Raji (cell line): Measurements from ENCODE around the gene PPARGC1A.

ENCODE experiments used
- POLR2A ChIP-seq: IDR thresholded peaks from 2 replicates; pipeline ENCODE4 v1.6.1; 2011; ENCODE audit warnings: low read depth, low read length, control low read depth; ENCODE audit not compliant: insufficient read depth

PPARGC1A gene

DNA sequence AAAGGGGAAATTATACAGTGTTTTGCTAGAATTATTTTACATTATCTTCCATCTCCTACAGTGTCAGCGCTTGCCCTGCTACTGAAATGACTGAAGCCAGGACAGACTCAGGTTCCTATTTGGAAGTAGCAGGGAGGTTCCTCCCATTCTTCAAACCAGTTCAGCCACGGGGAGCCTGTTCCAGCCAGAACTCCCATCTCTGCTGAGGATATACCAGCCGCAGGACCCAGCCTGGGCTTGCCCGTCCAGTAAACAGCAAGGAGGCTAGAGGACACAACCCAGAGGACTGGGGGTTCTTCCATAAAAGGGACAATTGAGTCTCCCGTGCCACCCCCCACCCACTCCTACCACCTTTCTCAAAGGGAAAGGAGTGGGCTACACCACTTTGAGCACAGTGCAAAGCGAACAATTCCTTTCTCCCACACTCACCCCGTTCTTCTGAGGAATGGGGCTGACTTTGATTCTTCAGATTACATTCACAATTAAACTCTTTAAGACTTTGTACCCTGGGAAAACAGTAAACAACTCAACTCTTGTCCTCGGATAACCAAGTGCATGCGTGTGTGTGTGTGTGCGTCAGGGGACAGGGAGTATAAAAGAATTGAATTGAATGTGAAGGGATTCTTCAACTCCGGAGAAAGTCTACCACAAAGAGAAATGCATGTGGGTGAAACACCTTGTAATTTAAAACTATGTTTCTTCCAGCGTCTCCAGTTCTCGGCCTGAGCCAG, 31.0 kb upstream of the PPARGC1A start:
- no peak for TF ChIP-seq POLR2A

DNA sequence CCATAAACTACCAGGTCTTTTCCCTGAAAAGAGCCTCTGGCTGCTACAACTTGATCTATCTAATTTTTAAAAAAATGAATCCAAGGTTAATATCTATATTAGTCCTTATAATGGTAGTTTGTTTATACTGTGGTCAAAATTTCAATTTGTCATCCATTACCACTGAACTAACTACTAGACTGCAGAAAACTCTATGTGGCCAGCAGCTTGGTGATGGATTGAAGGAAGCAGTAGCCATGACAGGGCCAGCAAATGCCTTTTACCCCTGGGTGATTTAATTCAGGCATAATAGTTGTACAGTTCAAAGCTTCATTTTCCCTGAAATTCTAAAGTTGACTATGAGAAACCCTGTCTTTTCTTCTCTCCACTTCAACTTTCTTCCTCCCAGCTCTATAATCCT, 30.4 kb upstream of the PPARGC1A start:
- TF ChIP-seq POLR2A: no peak

DNA sequence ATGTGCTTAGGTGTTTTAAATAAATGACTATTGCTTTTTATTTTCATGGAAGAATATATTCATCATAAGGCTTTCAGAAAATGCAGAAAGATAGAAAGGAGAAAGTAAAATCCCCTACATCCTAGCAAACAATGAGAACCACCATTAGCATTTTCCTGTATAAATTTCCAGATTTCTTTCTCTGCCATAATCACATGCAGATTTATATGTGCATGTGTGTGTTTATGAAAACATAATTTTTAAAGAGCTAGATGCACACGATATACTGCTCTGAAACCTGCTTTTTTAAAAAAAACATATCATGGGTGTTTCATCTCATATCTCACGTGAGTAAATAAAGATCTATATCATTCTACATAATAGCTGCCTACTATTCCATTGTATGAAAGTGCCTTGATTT, 26.4 kb upstream of the PPARGC1A start:
- TF ChIP-seq POLR2A: no peak

DNA sequence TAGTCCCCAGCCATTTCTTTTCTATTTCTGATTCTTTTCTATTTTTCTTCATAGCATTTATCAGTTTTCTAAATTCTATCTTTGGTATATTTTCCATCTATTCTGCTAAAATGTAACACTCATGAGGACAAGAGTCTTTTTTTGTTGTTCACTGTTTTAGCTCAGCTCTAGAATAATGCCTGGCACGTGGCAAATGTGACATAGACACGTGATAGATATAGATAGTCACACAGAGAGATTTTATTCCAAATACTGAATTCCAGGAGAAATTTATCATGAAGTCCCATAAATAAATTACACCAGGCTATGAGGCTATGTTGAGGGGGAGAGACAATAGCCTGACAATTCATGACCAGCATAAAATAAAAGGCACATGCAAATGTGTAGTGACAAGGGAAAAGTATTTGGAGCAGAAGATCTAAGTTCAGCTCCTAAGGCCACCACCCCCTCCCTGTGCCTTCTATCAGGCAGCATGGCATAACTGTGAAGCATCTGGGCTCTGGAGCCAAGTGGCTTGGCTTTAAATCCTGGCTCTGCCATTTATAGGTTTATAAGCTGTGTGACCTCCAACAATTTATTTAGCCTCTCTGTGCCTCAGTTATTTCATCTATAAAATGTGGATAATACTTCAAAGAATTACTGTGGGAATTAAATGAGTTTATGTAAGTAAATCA, 25.7 kb upstream of the PPARGC1A start:
- no peak for TF ChIP-seq POLR2A

DNA sequence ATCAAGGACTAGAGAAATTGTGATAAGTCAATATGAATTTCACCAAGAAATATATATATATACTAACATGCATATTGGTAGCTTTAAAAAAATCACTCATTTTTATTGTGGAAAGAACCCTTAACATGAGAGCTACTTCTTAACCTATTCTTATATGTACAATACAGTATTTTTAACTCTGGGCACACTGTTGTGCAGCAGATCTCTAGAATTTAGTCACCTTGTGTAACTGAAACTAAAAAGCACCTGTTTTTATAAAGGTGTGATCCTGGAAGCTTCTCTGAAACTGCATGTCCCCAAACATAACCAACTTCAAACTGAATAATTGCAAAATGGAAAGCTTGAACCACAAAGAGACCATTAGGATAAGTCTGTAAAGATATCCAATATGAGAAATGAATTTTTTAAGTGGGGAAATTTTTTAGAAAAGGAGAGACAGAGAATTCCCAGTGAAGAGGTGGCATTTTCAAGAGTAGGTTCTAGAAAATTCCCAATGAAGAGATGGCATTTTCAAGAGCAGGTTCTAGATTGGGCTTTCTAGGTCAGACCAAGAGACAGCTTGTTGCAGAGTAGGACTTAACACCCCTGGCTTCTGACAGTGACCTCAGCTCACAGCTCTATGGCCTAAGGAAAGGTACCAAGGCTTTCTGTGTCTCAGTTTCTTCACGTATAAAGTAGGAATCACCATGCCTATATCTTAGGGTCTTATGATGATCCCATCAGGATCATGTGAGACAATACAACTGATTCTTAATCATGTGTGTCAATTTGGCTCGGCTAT, 22.0 kb upstream of the PPARGC1A start:
- TF ChIP-seq POLR2A: no peak

DNA sequence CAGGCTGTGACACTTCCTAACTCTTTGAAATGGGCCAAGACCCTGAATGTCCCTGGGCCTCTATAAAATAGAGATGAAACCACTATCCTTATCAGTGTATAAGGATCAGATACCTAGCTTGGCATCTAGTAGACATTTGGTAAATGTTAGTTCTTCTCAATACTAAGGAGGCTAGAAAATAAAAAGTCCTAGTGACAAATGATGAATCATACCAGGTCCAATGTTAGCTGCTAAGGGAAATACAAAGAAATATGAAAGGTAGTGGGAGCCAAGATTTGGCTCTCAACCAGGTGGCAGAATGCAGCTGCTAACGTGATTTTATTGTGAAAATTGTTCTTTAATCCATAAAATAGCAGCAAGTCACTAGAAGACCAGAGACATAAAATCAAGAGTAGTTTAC, 19.8 kb upstream of the PPARGC1A start:
- TF ChIP-seq POLR2A: no peak

DNA sequence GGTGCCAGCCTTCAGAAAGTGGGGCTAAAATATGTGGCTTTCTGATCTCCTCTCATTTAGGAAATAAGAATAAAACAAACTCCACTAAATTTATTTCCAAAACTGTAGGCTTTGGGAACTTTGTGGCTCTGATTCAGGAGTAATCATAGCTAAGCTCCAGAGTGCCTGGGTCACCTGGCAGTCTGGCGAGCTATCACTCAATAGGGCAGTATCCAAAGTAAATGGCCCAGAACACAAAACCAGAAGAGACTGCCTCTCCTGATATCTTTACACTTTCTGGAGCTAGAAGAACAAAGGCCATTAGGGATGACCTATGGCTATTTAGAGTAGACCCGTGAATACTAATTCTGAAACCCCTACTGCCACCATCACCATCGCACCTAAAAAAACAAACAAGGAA, 17.0 kb upstream of the PPARGC1A start:
- TF ChIP-seq POLR2A: no peak

DNA sequence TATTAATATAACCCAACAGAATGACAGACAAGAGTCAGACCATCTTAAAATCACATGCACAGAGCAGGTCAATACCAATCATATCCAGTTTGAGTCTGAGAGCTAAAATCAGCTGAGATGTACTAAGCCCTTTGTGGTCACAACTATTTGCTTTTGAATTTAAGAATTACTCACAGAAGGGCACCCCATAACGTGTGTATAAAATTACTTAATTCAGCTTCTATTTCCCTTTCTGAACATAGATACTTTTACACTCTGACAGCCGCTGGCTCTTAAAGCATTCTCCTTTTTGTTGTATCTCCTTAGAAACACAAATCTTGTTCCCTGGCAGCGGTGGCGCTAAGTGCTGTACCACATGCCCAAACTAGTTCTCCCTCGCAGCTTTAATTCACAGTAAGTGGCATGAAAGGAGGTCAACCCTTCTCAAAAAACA, 14.8 kb upstream of the PPARGC1A start:
- no peak for TF ChIP-seq POLR2A

DNA sequence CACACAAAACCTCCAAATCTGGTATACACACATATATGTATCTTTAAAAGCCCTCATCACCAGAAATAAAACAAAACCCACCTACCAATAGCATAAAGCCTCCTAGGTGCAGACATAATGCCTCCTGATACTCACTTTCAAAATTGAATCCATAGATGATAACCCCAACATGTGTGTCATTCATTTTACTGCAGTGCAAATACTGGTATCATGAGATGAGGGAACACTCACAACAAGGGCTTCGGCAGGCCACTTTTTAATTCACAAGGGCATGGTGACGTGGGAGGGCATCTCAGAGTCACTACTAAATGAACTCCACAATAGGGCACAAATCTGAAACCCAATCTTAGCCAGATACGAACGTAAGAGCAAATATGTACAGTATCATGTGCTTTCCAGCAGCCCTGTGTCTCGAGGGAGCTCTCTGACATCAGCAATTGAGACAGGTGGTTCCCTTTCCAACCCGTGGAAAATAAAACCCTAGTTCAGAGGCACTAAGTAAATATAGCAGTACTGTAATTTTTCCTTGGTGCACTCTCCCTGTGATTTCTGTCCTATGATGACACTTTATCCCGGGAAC, 14.1 kb upstream of the PPARGC1A start:
- TF ChIP-seq POLR2A: no peak

DNA sequence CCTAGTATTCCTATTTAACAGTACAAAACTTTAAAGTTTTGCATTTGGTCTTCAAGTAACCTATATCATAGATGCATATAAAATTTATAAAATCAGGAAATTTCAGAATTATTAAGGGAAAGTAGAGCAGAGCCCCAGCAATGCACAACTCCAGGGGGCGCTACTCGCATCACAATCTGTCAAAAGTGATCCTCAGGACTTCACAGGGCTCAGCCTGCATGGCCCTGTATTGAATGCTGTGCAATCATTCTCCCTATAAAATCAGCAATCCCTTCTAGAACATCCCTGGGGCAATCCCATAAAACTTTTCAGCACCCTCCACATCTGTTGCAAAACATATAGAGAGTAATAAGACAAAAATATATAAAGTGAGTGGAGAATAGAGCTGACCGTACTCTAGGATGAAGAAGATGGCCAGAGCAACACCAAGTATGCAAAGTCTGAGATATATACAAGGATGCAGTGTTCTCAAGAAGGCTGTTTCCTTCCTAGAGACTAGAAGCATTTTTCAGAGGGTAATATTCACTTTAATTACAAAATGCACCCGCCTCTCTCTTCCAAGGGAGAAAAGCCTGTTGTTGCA, 12.5 kb upstream of the PPARGC1A start:
- no peak for TF ChIP-seq POLR2A

DNA sequence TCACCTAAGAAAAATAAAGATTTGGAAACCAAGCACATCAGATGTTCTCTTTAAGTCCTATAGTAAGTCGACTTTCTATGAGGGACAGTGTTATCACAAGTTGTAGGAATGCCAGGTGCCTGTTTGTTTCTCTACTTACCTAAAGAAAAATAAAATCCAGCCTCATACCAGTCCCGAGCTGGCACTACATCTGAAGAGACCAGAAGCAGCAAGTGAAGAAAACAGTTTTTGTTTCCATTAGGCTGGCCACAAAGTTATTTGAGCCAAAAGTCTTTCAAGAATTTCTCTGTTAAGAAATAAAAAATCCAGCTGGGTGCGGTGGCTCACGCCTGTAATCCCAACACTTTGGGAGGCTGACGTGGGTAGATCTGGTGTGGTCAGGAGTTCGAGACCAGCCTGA, 10.8 kb upstream of the PPARGC1A start:
- no peak for TF ChIP-seq POLR2A

DNA sequence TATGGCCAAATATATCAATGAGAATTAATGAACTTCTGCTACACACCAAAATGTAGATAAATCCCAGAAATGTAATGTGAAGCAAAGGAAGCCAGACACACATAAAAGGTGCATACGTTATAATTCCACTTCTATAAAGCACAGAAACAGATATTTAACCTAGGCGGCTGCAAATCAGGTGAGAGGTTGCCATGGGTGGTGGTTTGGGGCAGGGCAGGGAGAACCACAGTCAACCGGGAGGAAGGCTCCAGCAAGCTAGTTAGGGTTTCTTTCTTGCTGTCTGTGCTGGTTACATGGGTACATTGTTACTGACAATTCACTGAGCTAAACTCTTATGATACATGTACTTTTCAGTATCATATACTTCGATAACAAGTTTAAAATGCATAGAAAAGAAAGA, 9.7 kb upstream of the PPARGC1A start:
- no peak for TF ChIP-seq POLR2A

DNA sequence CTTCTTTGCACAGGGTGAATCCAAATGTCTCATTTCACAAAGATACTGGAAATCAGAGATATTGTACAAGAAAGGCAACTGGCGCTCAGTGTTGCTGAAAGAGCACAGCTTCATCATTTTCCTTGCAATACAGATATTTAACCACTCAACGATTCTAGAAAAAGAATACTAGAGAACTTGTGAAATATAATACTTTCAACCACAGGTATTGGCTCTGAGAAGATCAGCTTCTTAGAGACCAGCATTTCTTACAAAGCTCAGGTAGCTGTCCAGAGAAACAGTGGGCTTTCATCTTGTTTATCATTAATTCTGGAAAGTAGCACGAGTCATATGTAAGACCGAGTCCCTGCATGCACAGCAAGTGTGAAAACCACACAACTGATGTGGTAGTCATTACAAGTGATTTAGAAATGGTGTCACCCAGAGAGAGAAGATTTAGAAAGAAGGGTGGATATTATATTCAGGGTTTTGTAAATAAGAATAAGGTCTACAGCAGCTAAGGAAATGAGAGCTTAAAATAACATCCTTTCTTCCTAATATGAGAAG, 7.8 kb upstream of the PPARGC1A start:
- no peak for TF ChIP-seq POLR2A

DNA sequence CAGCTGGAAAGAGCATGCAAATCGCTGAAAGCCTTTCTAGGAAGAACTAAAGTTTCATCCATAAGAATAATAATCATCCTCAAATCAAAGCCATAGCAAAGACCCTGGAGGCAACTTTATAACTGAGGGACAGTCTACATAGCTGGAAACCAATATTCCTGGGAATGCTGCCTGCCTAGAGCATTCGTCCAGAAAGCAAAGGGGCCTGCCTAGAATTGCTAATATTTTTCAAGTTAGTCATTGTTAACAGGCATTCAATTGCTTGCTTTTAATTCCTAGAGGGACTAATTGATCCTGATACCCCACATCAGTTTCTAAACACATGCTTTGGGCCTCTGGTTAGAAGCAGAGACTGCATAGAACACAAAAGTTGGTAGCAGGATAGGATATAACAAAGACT, 4.2 kb upstream of the PPARGC1A start:
- TF ChIP-seq POLR2A: no peak

DNA sequence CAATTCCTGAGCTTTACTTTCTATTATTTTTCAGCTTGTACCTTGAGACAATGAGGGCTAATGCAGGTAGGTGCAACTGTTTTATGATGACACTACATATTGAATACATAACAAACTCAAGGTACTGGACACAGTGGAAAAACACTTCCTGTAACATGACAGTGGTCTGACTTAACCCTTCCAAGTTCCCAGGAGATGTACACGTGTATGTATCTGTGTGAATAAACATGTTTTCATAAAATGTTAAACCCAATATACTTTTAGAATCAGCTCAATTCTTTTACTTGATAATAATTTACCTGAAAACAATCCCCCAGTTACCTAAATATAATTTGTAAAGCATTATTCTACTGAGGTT, 1.2 kb upstream of the PPARGC1A start:
- TF ChIP-seq POLR2A: no peak
